ENCODE results near the gene LURAP1L.

DNA sequence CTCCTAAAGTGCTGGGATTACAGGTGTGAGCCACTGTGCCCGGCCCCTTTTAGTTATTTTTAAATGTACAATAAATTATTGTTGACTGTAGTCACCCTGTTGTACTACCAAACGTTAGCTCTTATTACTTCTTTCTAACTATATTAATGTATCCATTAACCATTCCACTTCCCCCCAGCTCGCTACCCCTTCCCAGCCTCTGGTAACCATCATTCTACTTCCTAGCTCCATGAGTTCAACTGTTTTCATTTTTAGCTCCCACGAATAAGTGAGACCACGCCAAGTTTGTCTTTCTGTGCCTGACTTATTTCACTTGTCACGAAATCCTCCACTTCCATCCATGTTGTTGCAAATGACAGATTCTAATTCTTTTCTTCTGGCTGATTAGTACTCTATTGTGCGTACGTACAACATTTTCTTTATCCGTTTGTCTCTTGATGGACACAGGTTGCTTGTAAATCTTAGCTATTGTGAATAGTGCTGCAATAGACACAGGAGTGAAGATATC lies 6.5 kb downstream of the LURAP1L start:
- TF ChIP-seq, protein P1, sequence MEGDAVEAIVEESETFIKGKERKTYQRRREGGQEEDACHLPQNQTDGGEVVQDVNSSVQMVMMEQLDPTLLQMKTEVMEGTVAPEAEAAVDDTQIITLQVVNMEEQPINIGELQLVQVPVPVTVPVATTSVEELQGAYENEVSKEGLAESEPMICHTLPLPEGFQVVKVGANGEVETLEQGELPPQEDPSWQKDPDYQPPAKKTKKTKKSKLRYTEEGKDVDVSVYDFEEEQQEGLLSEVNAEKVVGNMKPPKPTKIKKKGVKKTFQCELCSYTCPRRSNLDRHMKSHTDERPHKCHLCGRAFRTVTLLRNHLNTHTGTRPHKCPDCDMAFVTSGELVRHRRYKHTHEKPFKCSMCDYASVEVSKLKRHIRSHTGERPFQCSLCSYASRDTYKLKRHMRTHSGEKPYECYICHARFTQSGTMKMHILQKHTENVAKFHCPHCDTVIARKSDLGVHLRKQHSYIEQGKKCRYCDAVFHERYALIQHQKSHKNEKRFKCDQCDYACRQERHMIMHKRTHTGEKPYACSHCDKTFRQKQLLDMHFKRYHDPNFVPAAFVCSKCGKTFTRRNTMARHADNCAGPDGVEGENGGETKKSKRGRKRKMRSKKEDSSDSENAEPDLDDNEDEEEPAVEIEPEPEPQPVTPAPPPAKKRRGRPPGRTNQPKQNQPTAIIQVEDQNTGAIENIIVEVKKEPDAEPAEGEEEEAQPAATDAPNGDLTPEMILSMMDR (IDR thresholded peaks at IDR 0.05) = no peak
- TF ChIP-seq HDAC2 (IDR thresholded peaks at IDR 0.05) (no peak), CHD2 (IDR thresholded peaks at IDR 0.05; ENCODE audit: low read length, partially characterized antibody) (no peak), POLR2A (IDR thresholded peaks at IDR 0.05; ENCODE audit: low read length) (no peak), NR3C1 (IDR thresholded peaks at IDR 0.05) (no peak)
- TF ChIP-seq, protein P2, sequence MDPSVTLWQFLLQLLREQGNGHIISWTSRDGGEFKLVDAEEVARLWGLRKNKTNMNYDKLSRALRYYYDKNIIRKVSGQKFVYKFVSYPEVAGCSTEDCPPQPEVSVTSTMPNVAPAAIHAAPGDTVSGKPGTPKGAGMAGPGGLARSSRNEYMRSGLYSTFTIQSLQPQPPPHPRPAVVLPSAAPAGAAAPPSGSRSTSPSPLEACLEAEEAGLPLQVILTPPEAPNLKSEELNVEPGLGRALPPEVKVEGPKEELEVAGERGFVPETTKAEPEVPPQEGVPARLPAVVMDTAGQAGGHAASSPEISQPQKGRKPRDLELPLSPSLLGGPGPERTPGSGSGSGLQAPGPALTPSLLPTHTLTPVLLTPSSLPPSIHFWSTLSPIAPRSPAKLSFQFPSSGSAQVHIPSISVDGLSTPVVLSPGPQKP (IDR thresholded peaks at IDR 0.05; ENCODE audit: low read depth, low read length) = no peak
